Neural crest cell (in vitro differentiated cells): ENCODE data around the gene ESRRB. TPM values are rescaled to one million over a fixed set of nuclear protein-coding genes. Genes with fewer than 3 reads are reported as not detected.
A peak's percentile ranks its signal among the peaks of the same experiment; 100 is the strongest.

Experiments
- DNase-seq: peaks from one replicate; pipeline ENCODE4 v3.0.0; 2021; ENCODE audit warnings: low read depth, mixed read lengths, low spot score
- H3K27ac Mint-ChIP-seq: one replicate; pipeline ENCODE4 v1.8.0; 2021; ENCODE audit warnings: mild to moderate bottlenecking, mixed read lengths; ENCODE audit not compliant: unreplicated experiment
- H3K27me3 Mint-ChIP-seq: 2 replicates; pipeline ENCODE4 v1.8.0; 2021; ENCODE audit warnings: low read depth, mild to moderate bottlenecking, mixed read lengths
- H3K36me3 Mint-ChIP-seq: 2 replicates; pipeline ENCODE4 v1.8.0; 2021; ENCODE audit warnings: low read depth, mild to moderate bottlenecking, mixed read lengths
- H3K4me1 Mint-ChIP-seq: 2 replicates; pipeline ENCODE4 v1.8.0; 2021; ENCODE audit warnings: mixed read lengths
- H3K4me3 Mint-ChIP-seq: one replicate; pipeline ENCODE4 v1.8.0; 2021; ENCODE audit warnings: mild to moderate bottlenecking, mixed read lengths
- H3K9me3 Mint-ChIP-seq: 2 replicates; pipeline ENCODE4 v1.8.0; 2021; ENCODE audit warnings: mixed read lengths
- long read RNA-seq: library from polyadenylated mRNA; unstranded; transcript quantifications from one replicate; pipeline ENCODE4 v2.0.0, GENCODE V29; 2020
- total RNA-seq: library from RNA; stranded (reverse); gene quantifications from 2 replicates; pipeline ENCODE4 v1.2.1, GENCODE V29; 2021
- TF ChIP-seq, protein P1 (sequence below): fragments of 200-600 bp; sonication (generic); conservative IDR thresholded peaks from 2 replicates; pipeline ENCODE4 v1.5.0; 2021; ENCODE audit warnings: antibody characterized with exemption, mild to moderate bottlenecking

Gene ESRRB
- total RNA-seq, result 0.28 and 0.77 TPM in 2 replicates
- long read RNA-seq, result 0 reads

DNA sequence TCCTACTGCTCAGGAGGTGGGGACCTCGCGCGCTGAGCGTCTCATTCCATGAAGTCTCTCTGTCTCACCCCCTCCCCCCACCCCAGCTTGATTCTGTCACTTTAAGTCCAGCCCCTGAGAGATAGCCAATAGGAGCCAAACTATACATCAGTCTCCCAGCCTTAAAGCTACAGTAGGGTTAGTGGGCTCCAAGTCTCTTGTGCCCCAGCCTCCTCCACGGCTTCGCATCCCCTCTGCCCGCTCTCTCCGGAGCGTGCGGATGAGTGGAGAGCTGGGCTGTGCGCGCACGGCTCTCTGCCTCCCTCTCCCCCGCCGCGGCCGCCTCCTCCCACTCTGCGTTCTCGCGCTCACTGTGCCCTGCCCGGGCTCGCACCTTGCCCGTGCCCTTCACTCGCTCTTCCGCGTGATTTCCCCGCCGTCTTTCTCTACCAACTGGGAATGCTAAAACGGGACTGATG, at the start of gene ESRRB:
TSS of gene ESRRB (plus strand) at position 191 of the 458 bp plus-strand sequence. CDS start at position 456, 265 bp downstream.
- Mint-ChIP-seq H3K36me3 (no peaks in the 10 kb centered on the region), H3K27me3 (peaks cover 98% of the 10 kb centered on the region), H3K4me3 (peak within 1 kb of the TSS; percentile 86), H3K9me3 (no peaks in the 10 kb centered on the region), H3K27ac (no peak within 1 kb of the TSS), H3K4me1 (peaks cover 15% of the 10 kb centered on the region)
- TF ChIP-seq, protein P1, sequence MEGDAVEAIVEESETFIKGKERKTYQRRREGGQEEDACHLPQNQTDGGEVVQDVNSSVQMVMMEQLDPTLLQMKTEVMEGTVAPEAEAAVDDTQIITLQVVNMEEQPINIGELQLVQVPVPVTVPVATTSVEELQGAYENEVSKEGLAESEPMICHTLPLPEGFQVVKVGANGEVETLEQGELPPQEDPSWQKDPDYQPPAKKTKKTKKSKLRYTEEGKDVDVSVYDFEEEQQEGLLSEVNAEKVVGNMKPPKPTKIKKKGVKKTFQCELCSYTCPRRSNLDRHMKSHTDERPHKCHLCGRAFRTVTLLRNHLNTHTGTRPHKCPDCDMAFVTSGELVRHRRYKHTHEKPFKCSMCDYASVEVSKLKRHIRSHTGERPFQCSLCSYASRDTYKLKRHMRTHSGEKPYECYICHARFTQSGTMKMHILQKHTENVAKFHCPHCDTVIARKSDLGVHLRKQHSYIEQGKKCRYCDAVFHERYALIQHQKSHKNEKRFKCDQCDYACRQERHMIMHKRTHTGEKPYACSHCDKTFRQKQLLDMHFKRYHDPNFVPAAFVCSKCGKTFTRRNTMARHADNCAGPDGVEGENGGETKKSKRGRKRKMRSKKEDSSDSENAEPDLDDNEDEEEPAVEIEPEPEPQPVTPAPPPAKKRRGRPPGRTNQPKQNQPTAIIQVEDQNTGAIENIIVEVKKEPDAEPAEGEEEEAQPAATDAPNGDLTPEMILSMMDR, result no peak
- DNase-seq, result peak; percentile 21

DNA sequence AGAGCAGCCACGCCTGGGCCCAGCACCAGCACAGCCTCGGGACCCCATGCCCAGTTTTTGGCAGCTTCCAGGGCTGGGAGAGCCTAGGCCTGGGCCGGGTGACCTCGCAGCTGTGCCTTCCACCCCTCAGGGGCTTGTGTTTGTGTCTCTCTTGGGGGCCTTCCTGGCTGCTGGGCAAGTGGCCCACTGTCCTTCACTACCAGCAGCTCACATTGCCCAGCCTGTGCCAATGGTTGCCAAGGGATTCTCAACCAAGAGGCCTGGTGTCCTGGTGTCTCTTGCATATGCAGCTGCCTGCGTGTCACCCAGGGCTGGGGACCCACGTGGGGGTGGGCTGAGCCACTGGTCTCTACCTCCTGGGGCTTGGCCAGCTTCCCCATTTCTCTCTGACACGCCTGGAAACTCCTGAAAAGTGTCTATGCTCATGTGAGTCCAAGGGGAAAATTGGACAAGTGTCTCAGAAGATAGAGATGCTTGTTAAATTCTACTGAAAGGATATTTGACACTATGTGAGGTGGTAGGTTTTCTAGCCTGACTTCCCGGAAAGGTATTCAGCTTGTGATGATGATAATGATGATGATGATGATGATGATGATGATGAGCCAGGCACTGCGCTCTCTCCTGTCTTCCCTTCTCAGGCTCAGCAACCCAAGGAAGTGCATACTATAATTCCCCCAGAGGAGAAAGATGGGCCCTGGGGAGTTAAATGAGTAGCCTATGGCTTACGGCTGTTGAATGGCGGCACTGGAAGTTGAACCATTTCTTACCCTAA, 48.8 kb upstream of the ESRRB start:
- Mint-ChIP-seq H3K4me1 (no peaks in the 10 kb centered on the region), H3K36me3 (no peaks in the 10 kb centered on the region), H3K4me3 (no peak overlapping the region), H3K27me3 (peaks cover 64% of the 10 kb centered on the region), H3K9me3 (no peaks in the 10 kb centered on the region), H3K27ac (no peak overlapping the region)
- TF ChIP-seq, protein P1, result no peak
- DNase-seq, result no peak

DNA sequence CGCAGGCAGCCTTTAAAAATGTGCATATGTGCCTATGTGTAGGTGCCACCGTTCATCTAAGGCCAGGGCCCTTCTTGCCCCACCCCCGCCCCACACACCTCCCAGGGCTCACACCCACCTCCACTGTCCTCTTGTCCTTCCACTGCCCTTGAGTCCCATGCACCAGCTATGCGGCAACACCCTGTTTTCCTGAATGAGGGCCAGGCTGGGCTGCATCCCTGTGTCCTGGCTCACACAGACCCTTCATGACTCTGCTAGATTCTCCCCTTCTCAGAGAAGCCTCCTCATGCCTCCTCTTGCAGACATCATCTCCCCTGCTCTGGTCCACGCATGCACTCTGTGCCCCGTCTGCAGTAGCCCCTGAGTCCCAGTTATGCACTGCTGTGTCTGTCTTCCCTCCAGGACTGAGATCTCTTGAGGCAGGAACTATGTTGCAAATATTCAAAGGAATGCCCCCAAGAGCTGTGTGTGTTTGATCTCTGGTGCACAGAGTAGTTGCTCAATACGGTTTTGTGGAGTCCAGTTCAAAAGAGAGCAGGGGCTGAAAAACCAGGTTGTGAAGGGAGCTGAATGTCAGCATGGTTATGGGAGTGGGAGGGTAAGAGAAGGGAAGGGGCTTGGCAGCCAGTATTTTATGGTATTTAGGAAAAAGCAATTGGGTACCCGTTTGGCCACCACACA, 47.3 kb upstream of the ESRRB start:
- H3K4me1 Mint-ChIP-seq, result no peaks in the 10 kb centered on the region
- H3K27me3 Mint-ChIP-seq, result peaks cover 61% of the 10 kb centered on the region
- DNase-seq, result no peak
- H3K9me3 Mint-ChIP-seq, result no peaks in the 10 kb centered on the region
- TF ChIP-seq, protein P1, result no peak
- H3K27ac Mint-ChIP-seq, result no peak overlapping the region
- H3K36me3 Mint-ChIP-seq, result no peaks in the 10 kb centered on the region
- no peak overlapping the region for H3K4me3 Mint-ChIP-seq

DNA sequence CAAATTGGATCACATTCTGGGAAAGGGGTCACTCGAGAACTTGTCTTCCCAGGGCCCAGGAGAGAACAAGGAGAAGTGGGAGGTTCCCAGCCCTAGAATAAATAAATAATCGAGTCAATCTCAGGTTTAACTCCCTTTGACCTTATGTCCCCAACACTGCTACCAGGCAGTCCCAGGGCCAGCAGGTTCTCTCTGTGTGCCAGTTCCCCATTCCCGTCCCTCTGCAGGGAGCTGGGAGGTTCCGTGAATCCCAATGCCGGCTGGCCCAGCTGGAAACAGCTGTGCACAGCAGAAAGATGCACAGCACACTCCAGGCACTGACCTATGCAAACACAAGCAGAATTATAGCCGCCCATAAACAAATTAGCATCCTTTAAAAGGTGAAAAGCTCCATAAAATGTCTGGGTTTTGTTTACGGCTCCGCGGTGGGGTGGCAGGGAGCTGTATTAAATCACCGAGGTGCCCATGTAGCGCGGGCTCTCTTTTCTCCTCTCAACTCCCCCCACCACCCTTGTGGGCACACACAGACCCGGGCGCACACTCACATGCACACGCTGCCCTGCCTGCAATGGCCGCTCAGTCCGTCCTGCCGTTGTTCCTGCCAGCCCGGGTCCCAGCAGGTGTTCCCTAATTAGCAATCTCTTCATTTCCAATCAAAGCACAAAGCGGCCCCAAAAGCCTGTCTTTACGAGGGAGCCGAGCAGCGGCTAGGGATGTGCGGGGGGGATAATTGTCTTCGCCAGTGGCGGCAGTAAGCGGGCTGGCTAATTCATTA, 46.6 kb upstream of the ESRRB start:
- no peaks in the 10 kb centered on the region for H3K4me1 Mint-ChIP-seq
- no peak for DNase-seq
- H3K4me3 Mint-ChIP-seq, result no peak overlapping the region
- peaks cover 56% of the 10 kb centered on the region for H3K27me3 Mint-ChIP-seq
- H3K36me3 Mint-ChIP-seq, result no peaks in the 10 kb centered on the region
- H3K27ac Mint-ChIP-seq, result no peak overlapping the region
- TF ChIP-seq, protein P1, result no peak
- H3K9me3 Mint-ChIP-seq, result no peaks in the 10 kb centered on the region

DNA sequence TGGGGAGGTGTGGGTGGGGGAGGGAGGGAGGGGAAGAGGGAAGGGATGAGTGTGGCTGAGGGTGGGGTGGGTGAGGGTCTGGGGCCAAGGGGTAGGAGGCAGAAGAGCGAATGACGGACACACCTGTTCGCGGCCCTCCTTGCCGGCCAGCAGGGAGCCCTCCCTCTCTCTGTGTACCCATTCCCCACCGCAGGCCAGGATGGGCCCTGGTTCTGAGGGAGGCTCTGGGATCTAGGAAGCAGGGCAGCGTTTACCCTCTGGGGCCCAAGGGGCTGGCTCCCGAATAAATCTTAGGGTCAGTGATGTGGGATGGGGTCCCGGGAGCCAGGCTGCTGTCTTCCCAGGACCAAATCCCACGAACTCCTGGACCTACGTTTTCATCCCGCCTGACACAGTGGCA, 46.0 kb upstream of the ESRRB start:
- no peaks in the 10 kb centered on the region for H3K36me3 Mint-ChIP-seq

More for the DNA sequence above, 46.0 kb upstream of the ESRRB start:
- Mint-ChIP-seq H3K27me3 (peaks cover 56% of the 10 kb centered on the region), H3K4me1 (no peaks in the 10 kb centered on the region), H3K4me3 (no peak overlapping the region), H3K27ac (no peak overlapping the region), H3K9me3 (no peaks in the 10 kb centered on the region)
- TF ChIP-seq, protein P1, result no peak
- no peak for DNase-seq
